Astrocyte of the cerebellum (primary cell): ENCODE results near the gene FBXO21.

ENCODE experiments used
- DNase-seq: peaks from one replicate; pipeline ENCODE4 v3.0.0-alpha.2; 2011; ENCODE audit warnings: low read depth
- H3K4me3 ChIP-seq: 2 replicates; pipeline ENCODE4 v1.5.1; 2011; ENCODE audit warnings: mild to moderate bottlenecking, low read depth, low read length, moderate library complexity
- in situ Hi-C: cut with HindIII; loops from 2 replicates; pipeline ENCODE4 v1.10.0; 2017; ENCODE audit warnings: low sequenced_read_pairs
- TF ChIP-seq, protein P1 (sequence below): IDR thresholded peaks from 2 replicates; pipeline ENCODE4 v1.5.1; 2012; ENCODE audit warnings: low read length, low read depth, moderate library complexity, mild to moderate bottlenecking; ENCODE audit errors: missing control alignments

Gene FBXO21

DNA sequence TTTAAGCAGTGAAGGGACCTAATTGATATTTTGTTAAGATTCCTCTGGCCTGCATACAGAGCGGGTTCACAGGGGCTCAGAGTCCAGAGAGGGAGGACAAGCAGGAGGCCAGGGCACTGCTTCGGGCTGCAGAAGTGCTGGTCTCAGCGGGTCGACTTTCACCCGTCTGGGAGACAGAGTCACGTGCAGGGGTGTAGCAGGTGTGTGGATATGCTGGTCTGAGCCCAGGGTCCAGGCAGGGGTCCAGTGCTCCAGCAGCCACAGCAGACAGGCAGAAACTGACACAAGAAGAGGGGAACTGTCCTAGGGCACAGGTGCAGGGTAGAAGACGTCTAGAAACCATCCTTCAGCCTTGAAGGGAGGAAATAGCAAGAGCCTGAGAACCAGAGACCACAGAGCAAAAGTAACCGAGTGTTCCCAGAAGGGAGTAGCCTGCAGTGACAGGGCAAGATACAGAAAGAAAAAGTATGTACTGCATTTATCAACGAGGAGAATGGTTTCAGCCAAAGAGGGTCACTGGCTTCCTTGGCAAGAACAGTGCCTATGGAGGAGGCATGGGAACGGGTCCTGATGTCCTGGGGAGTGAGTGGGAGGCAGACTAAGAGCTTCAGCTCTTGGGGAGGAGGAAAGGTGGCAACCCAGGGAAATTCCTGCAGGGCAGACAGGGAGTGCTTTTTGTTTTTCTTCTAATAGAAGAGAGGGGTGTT lies 28.7 kb downstream of the FBXO21 start:
- H3K4me3 ChIP-seq: no peak overlapping the region
- DNase-seq: no peak
- TF ChIP-seq, protein P1, sequence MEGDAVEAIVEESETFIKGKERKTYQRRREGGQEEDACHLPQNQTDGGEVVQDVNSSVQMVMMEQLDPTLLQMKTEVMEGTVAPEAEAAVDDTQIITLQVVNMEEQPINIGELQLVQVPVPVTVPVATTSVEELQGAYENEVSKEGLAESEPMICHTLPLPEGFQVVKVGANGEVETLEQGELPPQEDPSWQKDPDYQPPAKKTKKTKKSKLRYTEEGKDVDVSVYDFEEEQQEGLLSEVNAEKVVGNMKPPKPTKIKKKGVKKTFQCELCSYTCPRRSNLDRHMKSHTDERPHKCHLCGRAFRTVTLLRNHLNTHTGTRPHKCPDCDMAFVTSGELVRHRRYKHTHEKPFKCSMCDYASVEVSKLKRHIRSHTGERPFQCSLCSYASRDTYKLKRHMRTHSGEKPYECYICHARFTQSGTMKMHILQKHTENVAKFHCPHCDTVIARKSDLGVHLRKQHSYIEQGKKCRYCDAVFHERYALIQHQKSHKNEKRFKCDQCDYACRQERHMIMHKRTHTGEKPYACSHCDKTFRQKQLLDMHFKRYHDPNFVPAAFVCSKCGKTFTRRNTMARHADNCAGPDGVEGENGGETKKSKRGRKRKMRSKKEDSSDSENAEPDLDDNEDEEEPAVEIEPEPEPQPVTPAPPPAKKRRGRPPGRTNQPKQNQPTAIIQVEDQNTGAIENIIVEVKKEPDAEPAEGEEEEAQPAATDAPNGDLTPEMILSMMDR: no peak
- in situ Hi-C loops: no loop called here

DNA sequence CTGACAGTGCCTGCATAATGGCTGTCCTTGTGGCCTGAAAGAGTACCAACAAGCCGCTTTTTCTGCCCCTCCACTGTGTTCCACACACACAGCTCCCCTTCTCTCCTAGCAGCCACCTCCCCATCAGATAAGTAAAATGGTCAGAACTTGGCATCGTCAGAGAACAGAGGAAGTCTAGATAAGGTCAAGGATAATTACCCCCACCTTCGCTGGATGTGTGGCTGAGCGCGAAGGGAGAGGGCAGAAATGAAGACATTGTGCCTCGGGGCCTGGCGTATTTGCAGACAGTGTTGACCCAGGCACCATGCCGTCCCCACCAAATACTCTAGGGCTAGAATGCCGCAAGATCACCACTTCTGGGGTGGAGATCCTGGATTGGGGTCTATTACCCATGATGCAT lies 30.6 kb downstream of the FBXO21 start:
- in situ Hi-C loops: no loop called here
- H3K4me3 ChIP-seq: no peak overlapping the region
- DNase-seq: no peak
- TF ChIP-seq, protein P1: no peak

DNA sequence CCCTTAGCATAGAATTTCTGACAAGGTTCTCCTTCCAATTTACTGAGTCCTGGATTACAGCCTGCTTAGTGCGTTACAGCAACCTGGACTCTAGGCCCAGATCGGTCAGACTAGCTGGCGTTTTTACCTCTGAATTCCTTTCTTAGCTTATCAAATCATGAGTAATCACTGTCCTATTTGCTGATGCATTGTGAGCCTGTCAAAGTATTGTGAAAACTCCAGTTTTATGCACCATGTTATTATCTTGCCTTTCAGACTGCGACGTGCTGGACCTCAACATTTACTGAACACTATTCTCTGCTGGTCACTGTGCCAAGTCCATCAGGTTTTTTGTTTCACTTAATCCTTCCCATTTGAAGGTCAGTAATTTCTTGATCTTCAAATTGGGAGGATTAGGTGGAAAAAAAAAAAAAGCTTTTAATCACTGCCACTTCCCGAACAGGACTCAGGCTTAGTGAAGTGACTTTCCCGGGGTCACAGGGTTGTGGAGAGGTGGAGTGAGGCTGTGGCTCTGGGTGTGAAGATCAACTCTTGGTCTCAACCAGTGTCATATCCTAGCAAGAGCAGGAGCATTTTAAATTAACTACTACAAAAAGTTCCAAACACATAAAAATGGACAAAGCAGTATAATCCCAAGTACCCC lies 31.2 kb downstream of the FBXO21 start:
- DNase-seq: no peak
- in situ Hi-C loops: no loop called here
- TF ChIP-seq, protein P1: no peak
- H3K4me3 ChIP-seq: no peak overlapping the region

DNA sequence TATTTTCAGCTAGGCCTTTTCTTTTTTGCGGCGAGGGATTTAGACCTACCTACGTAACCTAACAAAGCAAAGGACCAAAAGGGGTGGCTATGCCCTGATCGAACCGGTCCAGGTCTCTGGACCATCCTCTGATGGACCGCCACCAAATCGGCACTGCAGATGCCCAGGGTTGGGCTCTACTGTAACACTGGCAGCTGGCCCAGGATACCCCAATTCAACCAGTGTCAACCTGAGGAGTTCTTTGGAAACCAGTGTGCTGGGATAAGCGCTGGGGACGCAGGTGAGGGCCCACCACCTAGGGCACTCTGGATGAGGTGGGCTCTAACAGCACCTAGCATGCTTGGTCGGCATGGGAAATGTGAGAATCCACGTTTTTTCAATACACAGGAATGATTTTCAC lies 32.2 kb downstream of the FBXO21 start:
- TF ChIP-seq, protein P1: no peak
- in situ Hi-C loops: no loop called here
- no peak for DNase-seq

DNA sequence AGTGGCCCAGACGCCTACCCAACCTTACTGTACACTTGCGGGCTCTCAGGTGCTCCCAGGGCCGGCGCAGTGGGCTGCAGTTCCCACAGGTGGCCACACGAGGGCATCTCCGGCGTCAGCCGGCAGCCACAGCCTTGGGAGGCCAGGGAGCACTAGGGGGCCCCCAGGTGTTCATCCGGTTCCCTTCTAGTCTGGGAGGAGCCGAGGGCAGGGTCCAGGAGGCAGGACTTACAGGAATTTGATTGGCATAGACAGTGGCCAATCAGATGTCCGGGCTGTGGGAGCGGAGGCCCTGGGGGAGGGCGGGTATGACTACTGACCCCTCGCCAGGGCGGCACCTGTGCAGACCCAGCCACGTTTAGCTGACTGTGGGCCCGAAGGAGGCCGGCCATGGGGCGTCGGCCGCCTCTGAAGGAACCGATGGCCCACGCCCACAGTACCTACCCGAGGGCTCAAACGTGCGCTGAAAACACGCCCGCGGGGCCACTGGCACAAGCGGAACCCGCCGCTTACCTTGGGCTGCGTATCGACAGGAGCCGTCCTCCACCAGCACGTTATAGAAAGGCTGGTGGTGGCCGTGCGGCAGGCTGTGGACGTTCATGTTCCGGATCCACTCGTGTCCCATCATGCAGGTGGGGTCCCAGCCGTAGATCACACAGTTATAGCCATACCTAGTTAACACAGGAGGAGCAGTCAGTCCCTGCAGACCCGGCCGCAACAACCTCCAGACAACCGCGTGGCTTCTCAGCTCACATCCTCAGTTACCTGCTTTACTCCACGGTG lies 34.8 kb downstream of the FBXO21 start:
- peak; percentile 5 for DNase-seq

More for the DNA sequence above, 32.2 kb downstream of the FBXO21 start:
- H3K4me3 ChIP-seq: no peak overlapping the region

More for the DNA sequence above, 34.8 kb downstream of the FBXO21 start:
- in situ Hi-C loops: no loop called here
- H3K4me3 ChIP-seq: no peak overlapping the region
- TF ChIP-seq, protein P1: peak; percentile 79
